Globus pallidus (tissue), 1 donor: ENCODE measurements around the gene TAS2R43.
"Not testable (repeated sequence)": the region's sequence is repeated elsewhere in the genome, so short reads cannot be mapped to it uniquely, and the experiment has no call there.

Experiments
- DNase-seq: peaks from one replicate; pipeline ENCODE4 v3.0.0-alpha.2; 2015; ENCODE audit warnings: low spot score

Gene TAS2R43, protein sequence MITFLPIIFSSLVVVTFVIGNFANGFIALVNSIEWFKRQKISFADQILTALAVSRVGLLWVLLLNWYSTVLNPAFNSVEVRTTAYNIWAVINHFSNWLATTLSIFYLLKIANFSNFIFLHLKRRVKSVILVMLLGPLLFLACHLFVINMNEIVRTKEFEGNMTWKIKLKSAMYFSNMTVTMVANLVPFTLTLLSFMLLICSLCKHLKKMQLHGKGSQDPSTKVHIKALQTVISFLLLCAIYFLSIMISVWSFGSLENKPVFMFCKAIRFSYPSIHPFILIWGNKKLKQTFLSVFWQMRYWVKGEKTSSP

DNA sequence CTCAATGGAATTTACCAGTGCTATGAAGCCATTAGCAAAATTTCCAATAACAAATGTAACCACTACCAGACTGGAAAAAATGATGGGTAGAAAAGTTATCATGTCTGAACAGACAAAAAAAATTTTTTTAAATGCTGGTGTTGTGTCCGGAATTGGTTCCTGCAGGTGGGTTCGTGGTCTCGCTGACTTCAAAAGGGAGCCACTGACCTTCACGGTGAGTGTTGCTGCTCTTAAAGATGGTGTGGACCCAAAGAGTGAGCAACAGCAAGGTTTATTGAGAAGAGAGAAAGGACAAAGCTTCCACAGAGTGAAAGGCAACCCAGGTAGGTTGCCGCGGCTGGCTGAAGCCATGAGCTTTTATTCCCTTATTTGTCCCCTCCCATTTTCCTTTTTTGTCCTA is at the start of gene TAS2R43:
Gene TAS2R43 (minus strand): TSS at position 186 of the 400 bp plus-strand sequence. CDS start 84 bp downstream, at position 102.
- no peak for DNase-seq

- DNase-seq, result no peak
Observed at GRCh38 chr12:11136075-11136474, 44.0 kb upstream of the TAS2R43 start.

DNA sequence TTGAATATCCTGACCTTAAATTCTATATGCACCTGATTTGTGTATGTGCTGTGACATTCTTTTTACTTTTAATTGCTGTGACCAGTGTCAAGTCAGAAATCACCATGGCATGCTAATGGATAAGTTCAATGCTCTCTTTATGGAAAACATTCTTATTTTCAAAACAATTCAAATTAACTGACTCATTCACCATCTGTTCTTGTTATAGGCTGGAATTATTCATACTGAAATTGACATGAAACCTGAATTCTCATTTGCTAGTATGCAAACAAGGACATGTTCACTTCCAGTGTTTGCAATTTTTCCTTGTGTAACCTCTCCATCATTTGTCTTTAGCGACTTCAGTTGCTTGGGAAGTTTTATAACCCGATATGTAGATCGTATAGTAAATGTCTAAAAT is 42.2 kb upstream of the TAS2R43 start, which contains the start of gene TAS2R30:
Gene TAS2R30 (minus strand): TSS at position 340 of the 400 bp plus-strand sequence. CDS start 400 bp downstream, outside the sequence.
- no peak for DNase-seq

GRCh38 chr12:11133816-11134215 is 41.7 kb upstream of the TAS2R43 start:
- DNase-seq, result no peak

GRCh38 chr12:11133162-11133561 is 41.0 kb upstream of the TAS2R43 start:
- DNase-seq, result peak; percentile 24

DNA sequence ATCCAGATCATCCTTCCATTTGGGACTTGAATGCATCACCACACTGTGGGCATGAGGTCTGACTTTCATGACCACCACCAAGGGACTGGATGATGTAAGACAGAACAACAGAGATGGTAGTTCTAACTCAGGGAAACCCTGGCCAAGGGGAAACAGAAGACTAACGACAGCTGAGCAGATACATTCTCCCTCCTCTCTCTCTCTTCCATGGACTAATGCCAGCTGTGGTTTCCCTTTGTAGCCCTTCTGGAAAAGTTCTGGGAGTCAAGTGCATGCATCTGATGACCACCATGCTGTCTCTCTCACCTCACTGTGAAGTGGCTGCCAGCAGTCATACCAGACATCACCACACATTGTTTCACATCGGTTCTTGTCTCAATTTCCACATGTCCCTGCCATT is 38.9 kb upstream of the TAS2R43 start:
- DNase-seq, result peak; percentile 7

DNA sequence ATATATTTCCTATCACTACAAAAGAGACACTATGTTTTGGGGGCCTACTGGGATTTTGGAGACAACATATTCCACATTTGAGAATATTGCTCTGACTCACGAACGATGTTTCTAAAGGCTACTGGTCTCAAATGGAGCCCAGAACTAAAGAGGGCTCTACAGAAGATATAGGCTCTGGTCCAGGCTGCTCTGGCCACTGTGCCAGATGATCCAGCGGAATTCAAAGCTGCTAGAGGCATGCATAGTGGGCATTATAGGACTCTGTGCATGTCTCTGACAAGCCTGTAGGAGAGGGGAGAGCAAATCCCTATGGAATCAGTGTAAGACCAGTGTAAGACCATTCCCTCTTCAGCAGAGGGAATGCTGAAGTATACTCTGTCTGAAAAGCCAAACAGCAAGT is 38.3 kb upstream of the TAS2R43 start:
- DNase-seq, result peak; percentile 7

- not testable (repeated sequence) for DNase-seq
Observed at GRCh38 chr12:11114130-11114529, 22.0 kb upstream of the TAS2R43 start.

DNA sequence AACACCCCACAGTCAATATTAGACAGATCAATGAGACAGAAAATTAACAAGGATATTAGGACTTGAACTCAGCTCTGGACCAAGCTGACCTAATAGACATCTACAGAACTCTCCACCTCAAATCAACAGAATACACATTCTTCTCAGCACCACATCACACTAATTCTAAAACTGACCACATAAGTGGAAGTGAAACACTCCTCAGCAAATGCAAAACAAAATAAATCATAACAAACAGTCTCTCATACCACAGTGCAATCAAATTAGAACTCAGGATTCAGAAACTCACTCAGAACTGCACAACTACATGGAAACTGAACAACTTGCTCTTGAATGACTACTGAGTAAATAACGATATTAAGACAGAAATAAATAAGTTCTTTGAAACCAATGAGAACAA is 19.1 kb upstream of the TAS2R43 start:
- DNase-seq, result not testable (repeated sequence)

DNA sequence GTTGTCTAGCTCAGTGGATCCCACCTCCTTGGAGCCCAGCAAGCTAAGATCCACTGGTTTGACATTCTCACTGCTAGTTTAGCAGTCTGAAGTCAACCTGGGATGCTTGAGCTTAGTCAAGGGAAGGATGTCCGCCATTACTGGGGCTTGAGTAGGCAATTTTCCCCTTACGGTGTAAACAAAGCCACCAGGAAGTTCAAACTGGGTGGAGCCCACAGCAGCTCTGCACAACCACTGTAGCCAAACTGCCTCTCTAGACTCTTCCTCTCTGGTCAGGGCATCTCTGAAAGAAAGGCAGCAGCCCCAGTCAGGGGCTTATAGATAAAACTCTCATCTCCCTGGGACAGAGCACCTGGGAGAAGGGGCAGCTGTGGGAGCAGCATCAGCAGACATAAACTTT is 16.7 kb upstream of the TAS2R43 start:
- DNase-seq, result no peak

DNA sequence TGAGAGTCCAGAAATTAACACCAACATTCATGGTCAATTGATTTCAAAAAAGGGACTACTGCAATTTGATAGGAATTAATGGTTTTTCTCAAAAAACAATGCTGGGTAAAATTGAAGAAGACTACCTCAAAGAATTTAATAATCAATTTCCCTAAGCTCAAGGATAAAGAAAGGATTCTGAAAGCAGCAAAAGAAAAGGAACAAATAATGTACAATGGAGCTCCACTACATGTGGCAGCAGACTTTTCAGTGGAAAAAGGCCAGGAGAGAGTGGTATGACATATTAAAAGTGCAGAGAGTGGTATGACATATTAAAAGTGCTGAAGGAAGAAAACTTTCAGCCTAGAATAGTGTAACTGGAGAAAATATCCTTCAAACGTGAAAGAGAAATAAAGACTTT is 15.6 kb upstream of the TAS2R43 start:
- no peak for DNase-seq

- no peak for DNase-seq
Observed at GRCh38 chr12:11106288-11106687, 14.2 kb upstream of the TAS2R43 start.

GRCh38 chr12:11105546-11105945 is 13.4 kb upstream of the TAS2R43 start:
- DNase-seq, result no peak

- DNase-seq, result not testable (repeated sequence)
Observed at GRCh38 chr12:11094910-11095309, 2.8 kb upstream of the TAS2R43 start.

GRCh38 chr12:11089246-11089645 is 2.9 kb downstream of the TAS2R43 start:
- DNase-seq, result no peak

GRCh38 chr12:11085419-11085818 is 6.7 kb downstream of the TAS2R43 start:
- DNase-seq, result no peak

GRCh38 chr12:11081987-11082386 is 10.1 kb downstream of the TAS2R43 start:
- no peak for DNase-seq

GRCh38 chr12:11078246-11078645 is 13.9 kb downstream of the TAS2R43 start:
- DNase-seq, result no peak

DNA sequence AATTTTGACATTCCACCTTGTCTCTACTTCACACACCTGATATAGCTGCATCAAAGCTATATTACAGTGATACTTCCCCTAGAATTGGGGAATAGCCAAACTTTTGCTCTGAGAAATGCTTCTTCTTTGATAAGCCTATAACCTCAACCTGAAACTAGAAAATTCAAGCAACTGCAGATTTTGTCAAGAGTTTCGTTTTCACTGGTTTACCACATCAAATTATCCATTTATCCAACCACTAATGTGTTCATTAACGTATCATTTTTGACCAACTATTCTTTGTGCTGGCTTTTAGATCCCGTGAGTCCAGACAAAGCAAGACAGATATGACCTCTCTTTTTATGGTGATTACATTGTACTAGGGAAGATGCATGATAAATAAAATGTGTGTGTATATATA is 16.5 kb downstream of the TAS2R43 start:
- DNase-seq, result no peak

GRCh38 chr12:11071414-11071813 is 20.7 kb downstream of the TAS2R43 start:
- DNase-seq, result no peak

- DNase-seq, result no peak
Observed at GRCh38 chr12:11070999-11071398, 21.1 kb downstream of the TAS2R43 start.

GRCh38 chr12:11069854-11070365 is 22.2 kb downstream of the TAS2R43 start:
- no peak for DNase-seq

DNA sequence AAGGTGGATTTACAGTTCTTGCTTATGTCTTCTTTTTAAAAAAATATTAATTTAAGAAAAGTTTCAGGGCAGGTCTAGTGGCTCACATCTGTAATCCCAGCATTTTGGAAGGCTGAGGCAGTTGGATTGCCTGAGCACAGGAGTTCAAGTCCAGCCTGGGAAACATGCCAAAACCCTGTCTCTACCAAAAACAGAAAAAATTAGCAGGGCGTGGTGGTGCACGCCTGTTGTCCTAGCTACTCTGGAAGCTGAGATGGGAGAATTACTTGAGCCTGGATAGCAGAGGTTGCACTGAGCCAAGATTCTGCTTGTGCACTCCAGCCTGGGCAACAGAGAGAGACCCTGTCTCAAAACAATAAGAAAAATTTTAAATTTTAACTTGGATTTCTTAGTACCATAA is 24.6 kb downstream of the TAS2R43 start:
- DNase-seq, result peak; percentile 21

DNA sequence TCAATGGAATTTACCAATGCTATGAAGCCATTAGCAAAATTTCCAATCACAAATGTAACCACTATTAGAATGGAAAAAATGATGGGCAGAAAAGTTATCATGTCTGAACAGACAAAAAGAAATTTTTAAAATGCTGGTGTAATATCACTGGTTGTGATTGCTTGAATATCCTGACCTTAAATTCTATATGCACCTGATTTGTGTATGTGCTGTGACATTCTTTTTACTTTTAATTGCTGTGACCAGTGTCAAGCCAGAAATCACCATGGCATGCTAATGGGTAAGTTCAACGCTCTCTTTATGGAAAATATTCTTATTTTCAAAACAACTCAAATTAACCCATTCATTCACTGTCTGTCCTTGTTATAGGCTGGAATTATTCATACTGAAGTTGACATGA is 29.9 kb downstream of the TAS2R43 start, which contains the start of gene TAS2R46:
Gene TAS2R46 (minus strand): TSS at position 101 of the 400 bp plus-strand sequence. CDS start 0 bp downstream, at position 101.
- DNase-seq, result not testable (repeated sequence)
